ENCODE data around the gene TNFRSF4. TPM values are rescaled to one million over a fixed set of nuclear protein-coding genes. Genes with fewer than 3 reads are reported as not detected.

Gene TNFRSF4
- total and polyA plus RNA-seq, 2 of the 8 experiments (the other 6 are each of a cell fraction or from before 2014, with no cell fraction given), result 0.06 TPM; not detected in 1

GRCh38 chr1:1173793-1174415, 40.0 kb downstream of the TNFRSF4 start, which contains the start of gene TTLL10 (continued):
- TF ChIP-seq, protein P1, sequence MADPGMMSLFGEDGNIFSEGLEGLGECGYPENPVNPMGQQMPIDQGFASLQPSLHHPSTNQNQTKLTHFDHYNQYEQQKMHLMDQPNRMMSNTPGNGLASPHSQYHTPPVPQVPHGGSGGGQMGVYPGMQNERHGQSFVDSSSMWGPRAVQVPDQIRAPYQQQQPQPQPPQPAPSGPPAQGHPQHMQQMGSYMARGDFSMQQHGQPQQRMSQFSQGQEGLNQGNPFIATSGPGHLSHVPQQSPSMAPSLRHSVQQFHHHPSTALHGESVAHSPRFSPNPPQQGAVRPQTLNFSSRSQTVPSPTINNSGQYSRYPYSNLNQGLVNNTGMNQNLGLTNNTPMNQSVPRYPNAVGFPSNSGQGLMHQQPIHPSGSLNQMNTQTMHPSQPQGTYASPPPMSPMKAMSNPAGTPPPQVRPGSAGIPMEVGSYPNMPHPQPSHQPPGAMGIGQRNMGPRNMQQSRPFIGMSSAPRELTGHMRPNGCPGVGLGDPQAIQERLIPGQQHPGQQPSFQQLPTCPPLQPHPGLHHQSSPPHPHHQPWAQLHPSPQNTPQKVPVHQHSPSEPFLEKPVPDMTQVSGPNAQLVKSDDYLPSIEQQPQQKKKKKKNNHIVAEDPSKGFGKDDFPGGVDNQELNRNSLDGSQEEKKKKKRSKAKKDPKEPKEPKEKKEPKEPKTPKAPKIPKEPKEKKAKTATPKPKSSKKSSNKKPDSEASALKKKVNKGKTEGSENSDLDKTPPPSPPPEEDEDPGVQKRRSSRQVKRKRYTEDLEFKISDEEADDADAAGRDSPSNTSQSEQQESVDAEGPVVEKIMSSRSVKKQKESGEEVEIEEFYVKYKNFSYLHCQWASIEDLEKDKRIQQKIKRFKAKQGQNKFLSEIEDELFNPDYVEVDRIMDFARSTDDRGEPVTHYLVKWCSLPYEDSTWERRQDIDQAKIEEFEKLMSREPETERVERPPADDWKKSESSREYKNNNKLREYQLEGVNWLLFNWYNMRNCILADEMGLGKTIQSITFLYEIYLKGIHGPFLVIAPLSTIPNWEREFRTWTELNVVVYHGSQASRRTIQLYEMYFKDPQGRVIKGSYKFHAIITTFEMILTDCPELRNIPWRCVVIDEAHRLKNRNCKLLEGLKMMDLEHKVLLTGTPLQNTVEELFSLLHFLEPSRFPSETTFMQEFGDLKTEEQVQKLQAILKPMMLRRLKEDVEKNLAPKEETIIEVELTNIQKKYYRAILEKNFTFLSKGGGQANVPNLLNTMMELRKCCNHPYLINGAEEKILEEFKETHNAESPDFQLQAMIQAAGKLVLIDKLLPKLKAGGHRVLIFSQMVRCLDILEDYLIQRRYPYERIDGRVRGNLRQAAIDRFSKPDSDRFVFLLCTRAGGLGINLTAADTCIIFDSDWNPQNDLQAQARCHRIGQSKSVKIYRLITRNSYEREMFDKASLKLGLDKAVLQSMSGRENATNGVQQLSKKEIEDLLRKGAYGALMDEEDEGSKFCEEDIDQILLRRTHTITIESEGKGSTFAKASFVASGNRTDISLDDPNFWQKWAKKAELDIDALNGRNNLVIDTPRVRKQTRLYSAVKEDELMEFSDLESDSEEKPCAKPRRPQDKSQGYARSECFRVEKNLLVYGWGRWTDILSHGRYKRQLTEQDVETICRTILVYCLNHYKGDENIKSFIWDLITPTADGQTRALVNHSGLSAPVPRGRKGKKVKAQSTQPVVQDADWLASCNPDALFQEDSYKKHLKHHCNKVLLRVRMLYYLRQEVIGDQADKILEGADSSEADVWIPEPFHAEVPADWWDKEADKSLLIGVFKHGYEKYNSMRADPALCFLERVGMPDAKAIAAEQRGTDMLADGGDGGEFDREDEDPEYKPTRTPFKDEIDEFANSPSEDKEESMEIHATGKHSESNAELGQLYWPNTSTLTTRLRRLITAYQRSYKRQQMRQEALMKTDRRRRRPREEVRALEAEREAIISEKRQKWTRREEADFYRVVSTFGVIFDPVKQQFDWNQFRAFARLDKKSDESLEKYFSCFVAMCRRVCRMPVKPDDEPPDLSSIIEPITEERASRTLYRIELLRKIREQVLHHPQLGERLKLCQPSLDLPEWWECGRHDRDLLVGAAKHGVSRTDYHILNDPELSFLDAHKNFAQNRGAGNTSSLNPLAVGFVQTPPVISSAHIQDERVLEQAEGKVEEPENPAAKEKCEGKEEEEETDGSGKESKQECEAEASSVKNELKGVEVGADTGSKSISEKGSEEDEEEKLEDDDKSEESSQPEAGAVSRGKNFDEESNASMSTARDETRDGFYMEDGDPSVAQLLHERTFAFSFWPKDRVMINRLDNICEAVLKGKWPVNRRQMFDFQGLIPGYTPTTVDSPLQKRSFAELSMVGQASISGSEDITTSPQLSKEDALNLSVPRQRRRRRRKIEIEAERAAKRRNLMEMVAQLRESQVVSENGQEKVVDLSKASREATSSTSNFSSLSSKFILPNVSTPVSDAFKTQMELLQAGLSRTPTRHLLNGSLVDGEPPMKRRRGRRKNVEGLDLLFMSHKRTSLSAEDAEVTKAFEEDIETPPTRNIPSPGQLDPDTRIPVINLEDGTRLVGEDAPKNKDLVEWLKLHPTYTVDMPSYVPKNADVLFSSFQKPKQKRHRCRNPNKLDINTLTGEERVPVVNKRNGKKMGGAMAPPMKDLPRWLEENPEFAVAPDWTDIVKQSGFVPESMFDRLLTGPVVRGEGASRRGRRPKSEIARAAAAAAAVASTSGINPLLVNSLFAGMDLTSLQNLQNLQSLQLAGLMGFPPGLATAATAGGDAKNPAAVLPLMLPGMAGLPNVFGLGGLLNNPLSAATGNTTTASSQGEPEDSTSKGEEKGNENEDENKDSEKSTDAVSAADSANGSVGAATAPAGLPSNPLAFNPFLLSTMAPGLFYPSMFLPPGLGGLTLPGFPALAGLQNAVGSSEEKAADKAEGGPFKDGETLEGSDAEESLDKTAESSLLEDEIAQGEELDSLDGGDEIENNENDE (IDR thresholded peaks at IDR 0.05; ENCODE audit: insufficient replicate concordance, low read length), result no peak
- TF ChIP-seq KDM4A (IDR thresholded peaks at IDR 0.05; ENCODE audit: low read depth, low read length, severe bottlenecking) (no peak), SIN3A (conservative IDR thresholded peaks at IDR 0.05 in 1 of 2, IDR thresholded peaks at IDR 0.05 in 1 of 2; ENCODE audit: low read depth in 1 of 2, low read length in 2 of 2) (peak in 1 of 2 experiments; percentile 33; a peak in 1 of 4 replicates), SP2 (IDR thresholded peaks at IDR 0.05; ENCODE audit: low read length) (no peak), TBP (IDR thresholded peaks at IDR 0.05; ENCODE audit: low read depth, low read length) (0 out of 2 replicates have a peak, but pooled peaks have one; percentile 22)
